Measurements from ENCODE around the gene NDUFS8.

NDUFS8 gene

DNA sequence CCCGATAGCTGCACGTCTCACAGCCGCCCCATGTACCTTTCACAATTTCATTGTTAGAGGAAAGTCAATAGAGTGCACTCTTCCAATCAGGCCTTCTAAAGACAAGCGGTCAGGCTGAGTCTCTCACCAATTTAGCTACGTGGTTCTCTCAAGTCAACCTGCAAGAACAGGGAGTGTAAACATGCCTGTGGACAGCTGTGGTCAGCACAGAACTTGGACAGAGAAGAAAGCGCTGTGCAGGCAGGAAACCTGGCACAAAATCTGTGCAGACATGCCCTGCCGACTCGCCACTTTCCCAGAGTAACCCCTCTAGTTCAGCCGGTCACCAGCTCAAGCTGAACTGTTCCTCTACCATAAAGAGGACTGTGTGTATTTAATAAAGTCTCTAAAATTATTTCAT lies 51.2 kb downstream of the NDUFS8 start:
- DNase-seq (ENCODE audit: low read depth), result no peak
- H3K4me3 ChIP-seq (ENCODE audit: control insufficient read depth, low read depth, low read length), result no peak overlapping the region
- TF ChIP-seq CTCF (conservative IDR thresholded peaks at IDR 0.05; ENCODE audit: control insufficient read depth, insufficient read depth, low read depth, low read length), result no peak

GRCh38 chr11:68082481-68082880 lies 52.0 kb downstream of the NDUFS8 start:
- DNase-seq (ENCODE audit: low read depth), result no peak
- H3K4me3 ChIP-seq (ENCODE audit: control insufficient read depth, low read depth, low read length), result no peak overlapping the region
- no peak for TF ChIP-seq CTCF (conservative IDR thresholded peaks at IDR 0.05; ENCODE audit: control insufficient read depth, insufficient read depth, low read depth, low read length)

GRCh38 chr11:68083517-68083916 lies 53.0 kb downstream of the NDUFS8 start:
- no peak for TF ChIP-seq CTCF (conservative IDR thresholded peaks at IDR 0.05; ENCODE audit: control insufficient read depth, insufficient read depth, low read depth, low read length)
- H3K4me3 ChIP-seq (ENCODE audit: control insufficient read depth, low read depth, low read length), result no peak overlapping the region
- DNase-seq (ENCODE audit: low read depth), result no peak
